Gastrocnemius medialis (tissue), 4 donors: Measurements from ENCODE around the gene C2CD4D. TPM values are rescaled to one million over a fixed set of nuclear protein-coding genes. Genes with fewer than 3 reads are reported as not detected.
A peak's percentile ranks its signal among the peaks of the same experiment; 100 is the strongest.

Experiments used
- ATAC-seq, 2 donors: fragments of 150-250 bp; one replicate each; pipeline ENCODE4 v1.9.1; 2016
- DNase-seq, 2 donors: peaks; one replicate each; pipeline ENCODE4 v3.0.0-alpha.2; 2019
- H3K27ac ChIP-seq, 4 donors: fragments of 200-600 bp; sonication (generic); 1 replicate in 1 of 4; 2 replicates in 3 of 4; pipeline ENCODE4 v1.5.1; 2016 to 2018; ENCODE audit warnings: mild to moderate bottlenecking in 2 of 4, moderate library complexity in 1 of 4
- H3K27me3 ChIP-seq, 3 donors: fragments of 200-600 bp; sonication (generic) in 2 of 3; 1 replicate in 1 of 3; 2 replicates in 2 of 3; pipeline versions ENCODE4 v1.5.1 to v1.6.0; 2016 to 2019; ENCODE audit warnings: mild to moderate bottlenecking in 1 of 3, moderate library complexity in 1 of 3
- H3K36me3 ChIP-seq, 2 donors: fragments of 200-600 bp; sonication (generic) in 1 of 2; one replicate each; pipeline ENCODE4 v1.5.1; 2017 to 2018
- H3K4me1 ChIP-seq, 2 donors: fragments of 200-600 bp; sonication (generic) in 1 of 2; one replicate each; pipeline ENCODE4 v1.5.1; 2016 to 2017; ENCODE audit warnings: mild to moderate bottlenecking in 2 of 2
- H3K4me3 ChIP-seq, 4 donors: fragments of 200-600 bp; sonication (generic) in 3 of 4; 1 replicate in 1 of 4; 2 replicates in 3 of 4; pipeline ENCODE4 v1.5.1; 2016 to 2019; ENCODE audit warnings: mild to moderate bottlenecking in 2 of 4
- H3K9me3 ChIP-seq, 3 donors: fragments of 200-600 bp; sonication (generic) in 2 of 3; 1 replicate in 1 of 3; 2 replicates in 2 of 3; pipeline ENCODE4 v1.5.1; 2016 to 2019
- POLR2A ChIP-seq, 2 donors: fragments of 450-650 bp; IDR thresholded peaks; one replicate each; pipeline ENCODE4 v1.6.1; 2017; ENCODE audit warnings: antibody characterized with exemption in 2 of 2, mild to moderate bottlenecking in 2 of 2, moderate library complexity in 2 of 2
- in situ Hi-C, 4 donors: fragments of 200-750 bp; cut with MboI; loops; one replicate each; pipeline versions ENCODE4 v1.15.0 to v1.8.0; 2017; ENCODE audit warnings: low sequenced_read_pairs in 4 of 4
- intact Hi-C: fragments of 100-400 bp; cut with DNase I; formaldehyde crosslinking; loops from one replicate; pipeline ENCODE4 v1.15.1; 2023; ENCODE audit warnings: low total_unique reads
- total RNA-seq, 4 donors: library from RNA; depleted of rRNA; stranded (reverse); fragments of >200 nt; gene quantifications; one replicate each; pipeline versions ENCODE4 v1.1.0 to v1.2.3, GENCODE V29; 2016
- TF ChIP-seq, protein P1 (sequence below), 5 experiments: fragments of 450-650 bp in 3 of 5; fragments of 200-600 bp in 2 of 5; sonication (generic) in 2 of 5; IDR thresholded peaks in 4 of 5; conservative IDR thresholded peaks in 1 of 5; 1 replicate in 4 of 5; 2 replicates in 1 of 5; pipeline ENCODE4 v1.5.1; 2016 to 2019; ENCODE audit warnings: antibody characterized with exemption in 5 of 5, mild to moderate bottlenecking in 3 of 5, moderate library complexity in 3 of 5

The C2CD4D gene
- total RNA-seq, 4 donors from 2014 or later, result not detected

DNA sequence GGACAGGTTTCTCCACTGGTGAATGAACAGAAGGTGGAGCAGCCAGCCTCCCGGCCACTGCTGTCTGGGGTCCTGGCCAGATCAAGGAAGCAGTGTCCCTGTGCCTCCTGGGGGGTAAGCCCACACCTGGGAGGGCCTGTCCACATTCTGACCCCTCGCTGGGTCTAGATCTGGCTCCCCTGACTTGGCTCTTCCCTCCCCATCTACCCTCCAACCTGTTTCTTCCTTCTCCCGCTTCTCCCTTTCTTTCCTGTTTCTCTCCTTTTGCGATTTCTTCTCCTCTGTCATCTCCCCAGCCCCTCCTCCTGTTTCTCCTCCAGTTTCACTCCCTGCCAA, 8.4 kb downstream of the C2CD4D start:
- peak overlapping the region; percentile 98 to 99 (median 99) for H3K27ac ChIP-seq

DNA sequence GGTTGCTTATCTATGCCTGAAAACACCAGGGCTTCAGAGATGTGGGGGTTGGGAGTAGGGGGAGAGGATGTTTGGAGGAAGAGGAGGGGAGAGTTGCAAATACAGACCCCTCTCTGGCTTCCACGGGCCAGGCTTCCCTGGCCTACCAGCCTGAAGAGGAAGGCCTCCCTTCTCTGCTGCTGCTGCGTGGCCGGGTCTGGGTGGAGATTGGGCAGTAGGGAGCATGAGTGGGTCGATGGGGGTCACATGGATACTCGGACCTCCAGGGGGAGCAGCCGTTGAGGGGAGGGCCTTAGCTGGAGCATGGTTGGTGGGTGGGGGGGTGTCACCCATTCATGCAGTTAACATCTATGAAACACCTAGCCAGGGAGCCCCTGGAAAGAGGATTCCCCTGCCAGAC, 9.6 kb downstream of the C2CD4D start:
- H3K4me3 ChIP-seq, result peak overlapping the region; percentile 73 to 84 (median 76)
- in situ Hi-C loops, result loop anchor here (10.0 to 25.0 kb wide), 3 partner anchors 218 to 243 kb away; partner anchors contain the start of gene SNX27 (in 1 of the 4)
- intact Hi-C loops, result loop anchor here (5.0 to 10.0 kb wide), 4 partner anchors 288 to 1805 kb away; partner anchors contain the start of genes CHTOP, TUFT1 and ZNF687
- DNase-seq, result no peak
- no peaks in the 10 kb centered on the region for H3K9me3 ChIP-seq
- ATAC-seq, result no peak
- H3K36me3 ChIP-seq, result no peaks in the 10 kb centered on the region
- TF ChIP-seq, protein P1, sequence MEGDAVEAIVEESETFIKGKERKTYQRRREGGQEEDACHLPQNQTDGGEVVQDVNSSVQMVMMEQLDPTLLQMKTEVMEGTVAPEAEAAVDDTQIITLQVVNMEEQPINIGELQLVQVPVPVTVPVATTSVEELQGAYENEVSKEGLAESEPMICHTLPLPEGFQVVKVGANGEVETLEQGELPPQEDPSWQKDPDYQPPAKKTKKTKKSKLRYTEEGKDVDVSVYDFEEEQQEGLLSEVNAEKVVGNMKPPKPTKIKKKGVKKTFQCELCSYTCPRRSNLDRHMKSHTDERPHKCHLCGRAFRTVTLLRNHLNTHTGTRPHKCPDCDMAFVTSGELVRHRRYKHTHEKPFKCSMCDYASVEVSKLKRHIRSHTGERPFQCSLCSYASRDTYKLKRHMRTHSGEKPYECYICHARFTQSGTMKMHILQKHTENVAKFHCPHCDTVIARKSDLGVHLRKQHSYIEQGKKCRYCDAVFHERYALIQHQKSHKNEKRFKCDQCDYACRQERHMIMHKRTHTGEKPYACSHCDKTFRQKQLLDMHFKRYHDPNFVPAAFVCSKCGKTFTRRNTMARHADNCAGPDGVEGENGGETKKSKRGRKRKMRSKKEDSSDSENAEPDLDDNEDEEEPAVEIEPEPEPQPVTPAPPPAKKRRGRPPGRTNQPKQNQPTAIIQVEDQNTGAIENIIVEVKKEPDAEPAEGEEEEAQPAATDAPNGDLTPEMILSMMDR (IDR thresholded peaks at IDR 0.05 in 4 of 5, conservative IDR thresholded peaks at IDR 0.05 in 1 of 5), result no peak
- TF ChIP-seq POLR2A (IDR thresholded peaks at IDR 0.05), result no peak
- H3K4me1 ChIP-seq, result peaks cover 58 to 68% of the 10 kb centered on the region in 2 donors
- no peaks in the 10 kb centered on the region for H3K27me3 ChIP-seq
- H3K27ac ChIP-seq, result peak overlapping the region; percentile 98 to 99 (median 99)

More for the DNA sequence above, 8.4 kb downstream of the C2CD4D start:
- intact Hi-C loops (loop anchor here (5.0 to 10.0 kb wide), 4 partner anchors 289 to 1804 kb away; partner anchors contain the start of genes CHTOP, TUFT1 and ZNF687), in situ Hi-C loops (loop anchor here (10.0 to 25.0 kb wide), 3 partner anchors 219 to 244 kb away; partner anchors contain the start of gene SNX27 (in 1 of the 4))
- Histone ChIP-seq H3K36me3 (no peaks in the 10 kb centered on the region), H3K4me3 (peak overlapping the region; percentile 73 to 84 (median 76)), H3K27me3 (no peaks in the 10 kb centered on the region), H3K9me3 (no peaks in the 10 kb centered on the region), H3K4me1 (peaks cover 51 to 58% of the 10 kb centered on the region in 2 donors)
- DNase-seq (no peak), ATAC-seq (peak in 1 of 2 donors; percentile 28)
- TF ChIP-seq POLR2A (IDR thresholded peaks at IDR 0.05), result peak in 1 of 2 donors; percentile 2
- TF ChIP-seq, protein P1 (IDR thresholded peaks at IDR 0.05 in 4 of 5, conservative IDR thresholded peaks at IDR 0.05 in 1 of 5), result no peak

DNA sequence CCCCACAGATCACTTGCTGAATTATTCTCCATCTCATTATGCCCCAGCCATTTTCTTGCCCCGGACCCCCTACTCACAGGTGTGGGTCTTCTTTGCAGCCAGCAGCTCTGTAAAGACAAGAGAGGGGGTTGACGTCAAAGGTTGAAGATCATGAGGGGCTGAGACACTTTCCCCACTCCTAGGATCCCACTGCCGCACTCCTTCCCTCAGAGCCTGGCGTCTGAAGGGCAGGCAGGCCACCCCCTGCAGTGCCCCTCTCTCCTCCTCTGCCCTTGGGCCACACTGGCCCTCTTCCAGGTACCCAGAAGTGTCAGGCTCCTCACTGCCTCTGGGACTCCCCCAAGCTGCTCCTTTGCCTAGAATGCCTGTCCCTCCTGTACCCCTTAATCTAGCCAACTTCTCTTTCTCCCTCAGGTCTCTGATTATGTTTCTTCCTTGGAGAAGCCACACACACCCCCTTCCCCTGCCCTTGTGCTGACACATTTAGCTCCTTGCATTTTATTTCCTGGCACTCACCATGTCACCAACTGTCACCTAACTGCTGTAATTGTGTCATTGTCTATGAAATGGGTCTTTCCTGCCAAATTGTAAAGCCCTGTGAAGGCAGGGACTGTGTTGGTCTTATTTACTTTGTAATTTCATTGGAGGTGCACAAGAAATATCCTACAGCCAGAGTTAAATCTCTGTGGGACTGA, 10.1 kb downstream of the C2CD4D start:
- Histone ChIP-seq H3K36me3 (no peaks in the 10 kb centered on the region), H3K9me3 (no peaks in the 10 kb centered on the region), H3K27me3 (no peaks in the 10 kb centered on the region), H3K4me3 (peak overlapping the region in 2 of 4 donors; percentile 78 to 84), H3K4me1 (peaks cover 58 to 73% of the 10 kb centered on the region in 2 donors), H3K27ac (peak overlapping the region; percentile 98 to 99 (median 99))
- no peak for DNase-seq
- ATAC-seq, result no peak
- no peak for TF ChIP-seq POLR2A (IDR thresholded peaks at IDR 0.05)
- TF ChIP-seq, protein P1 (IDR thresholded peaks at IDR 0.05 in 4 of 5, conservative IDR thresholded peaks at IDR 0.05 in 1 of 5), result no peak
- in situ Hi-C loops, result loop anchor here (5.0 to 25.0 kb wide), 4 partner anchors 42 to 242 kb away; partner anchors contain the start of gene SNX27 (in 1 of the 4)
- intact Hi-C loops, result loop anchor here (5.0 to 10.0 kb wide), 5 partner anchors 287 to 1805 kb away; partner anchors contain the start of genes CHTOP, TUFT1 and ZNF687

DNA sequence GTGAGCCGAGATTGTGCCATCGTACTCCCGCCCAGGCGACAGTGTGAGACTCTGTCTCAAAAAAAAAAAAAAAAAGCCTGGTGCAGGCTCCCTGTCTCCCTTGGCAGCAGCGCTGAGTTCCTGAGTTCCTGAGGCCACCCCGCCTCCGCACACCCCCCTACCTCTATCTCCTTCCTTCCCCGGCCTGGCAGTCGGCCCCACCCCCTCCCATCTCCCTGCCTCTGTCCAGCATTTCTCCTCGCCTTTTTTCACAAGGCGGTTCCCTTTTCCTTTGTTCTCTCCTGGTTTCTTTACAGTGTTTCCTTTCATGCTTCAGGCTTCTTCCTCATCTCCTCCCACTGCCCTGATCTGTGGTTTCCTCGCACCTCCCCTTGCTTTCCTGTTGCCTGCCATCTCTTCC, 10.7 kb downstream of the C2CD4D start:
- Histone ChIP-seq H3K27me3 (no peaks in the 10 kb centered on the region), H3K4me3 (no peak overlapping the region), H3K9me3 (no peaks in the 10 kb centered on the region), H3K4me1 (peaks cover 58 to 75% of the 10 kb centered on the region in 2 donors), H3K27ac (peak overlapping the region; percentile 98 to 99 (median 99)), H3K36me3 (no peaks in the 10 kb centered on the region)
- DNase-seq, result peak in 1 of 2 donors; percentile 80
- in situ Hi-C loops (loop anchor here in 3 of 4 donors (5.0 to 25.0 kb wide), 3 partner anchors 42 to 242 kb away; partner anchors contain the start of gene SNX27 (in 1 of the 3)), intact Hi-C loops (loop anchor here (10.0 kb wide), 1 partner anchor 814 kb away; no protein-coding TSS in a partner anchor)
- no peak for ATAC-seq
- TF ChIP-seq, protein P1 (IDR thresholded peaks at IDR 0.05 in 4 of 5, conservative IDR thresholded peaks at IDR 0.05 in 1 of 5), result no peak
- TF ChIP-seq POLR2A (IDR thresholded peaks at IDR 0.05), result no peak
